HG03025 (cell line): Measurements from ENCODE around the gene PERCC1.
"Not testable (repeated sequence)": the region's sequence is repeated elsewhere in the genome, so short reads cannot be mapped to it uniquely, and the experiment has no call there.

Experiments
- ATAC-seq: cut with Tn5 transposase; IDR thresholded peaks from one replicate; pipeline ENCODE4 v1.9.1; 2021; ENCODE audit warnings: mild to moderate bottlenecking, moderate library complexity; ENCODE audit not compliant: unreplicated experiment, low FRiP score

PERCC1 gene

DNA sequence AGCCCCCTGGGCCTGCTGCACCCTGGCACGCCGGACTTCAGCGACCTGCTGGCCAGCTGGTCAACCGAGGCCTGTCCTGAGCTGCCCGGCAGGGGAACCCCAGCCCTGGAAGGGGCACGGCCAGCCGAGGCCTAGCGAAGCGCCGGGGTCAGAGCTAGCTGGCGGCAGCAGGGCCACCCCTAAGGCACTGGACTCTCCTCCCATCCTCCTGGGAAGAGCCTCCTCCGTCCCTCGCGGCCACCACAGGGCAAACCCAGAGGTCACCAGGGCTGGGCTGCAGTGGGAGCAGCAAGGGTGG, 2.3 kb downstream of the PERCC1 start:
- no peak for ATAC-seq

DNA sequence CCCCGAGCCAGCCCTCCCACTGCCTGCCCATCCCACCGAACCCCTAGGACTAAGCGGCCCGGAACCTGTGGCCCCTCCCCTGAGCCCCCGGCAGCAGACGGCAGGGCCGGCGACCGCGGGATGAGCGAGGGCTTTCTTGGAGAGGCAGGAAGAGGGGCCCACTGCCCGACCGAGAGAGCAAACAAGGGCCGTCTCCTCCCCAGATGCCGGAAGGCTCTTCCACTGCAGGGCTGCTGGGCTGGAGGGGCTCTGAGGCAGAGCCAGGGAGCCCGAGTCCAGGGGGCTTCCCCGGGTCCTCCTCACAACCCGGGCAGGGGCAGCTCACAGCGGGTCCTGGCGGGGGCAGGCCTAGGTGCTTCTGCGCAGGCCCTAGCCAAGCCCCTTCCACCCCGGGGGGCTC, 2.9 kb downstream of the PERCC1 start:
- ATAC-seq: no peak

DNA sequence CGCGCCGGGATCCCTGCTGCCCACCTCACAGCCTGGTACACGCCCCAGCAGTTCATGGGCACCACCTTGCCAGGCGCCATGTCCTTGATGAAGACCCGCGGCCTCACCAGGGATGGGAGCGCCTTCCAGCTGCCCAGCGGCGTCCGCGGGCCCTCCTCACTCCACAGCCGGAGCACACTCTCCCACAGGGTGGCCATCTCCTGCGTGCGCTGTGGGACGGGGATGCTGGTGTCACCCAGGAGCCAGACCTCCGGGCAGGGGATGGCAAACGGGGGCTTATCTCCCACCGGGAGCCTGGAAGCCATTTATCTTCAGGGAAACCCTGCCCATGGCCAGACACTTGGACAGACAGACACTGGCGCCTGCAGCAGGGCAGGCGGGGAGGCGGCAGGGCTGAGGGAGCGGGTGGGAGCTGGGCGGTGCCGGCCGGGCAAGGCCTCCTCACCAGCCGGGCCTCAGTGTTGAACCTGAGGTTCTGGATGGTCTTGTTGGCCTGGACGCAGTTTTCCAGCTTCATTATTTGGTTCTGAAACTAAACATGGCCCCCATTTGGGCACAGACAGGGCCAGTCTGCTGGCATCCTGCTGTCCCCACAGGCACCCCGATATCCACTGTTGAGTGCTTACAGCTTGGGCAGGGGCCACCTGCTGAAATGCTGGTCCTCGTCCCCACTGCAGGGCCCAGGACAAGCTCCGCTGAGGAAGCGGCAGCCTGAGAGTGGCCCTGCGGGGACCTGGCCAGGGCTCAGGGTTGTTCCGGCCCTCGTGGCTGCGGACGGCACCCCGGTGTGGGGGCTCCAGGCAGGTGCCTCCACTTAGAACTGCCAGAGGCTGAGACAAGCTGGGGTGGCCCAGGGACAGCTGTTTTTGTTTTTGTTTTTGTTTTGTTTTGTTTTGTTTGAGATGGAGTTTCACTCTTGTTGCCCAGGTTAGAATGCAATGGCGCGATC, 4.0 kb downstream of the PERCC1 start:
- no peak for ATAC-seq

DNA sequence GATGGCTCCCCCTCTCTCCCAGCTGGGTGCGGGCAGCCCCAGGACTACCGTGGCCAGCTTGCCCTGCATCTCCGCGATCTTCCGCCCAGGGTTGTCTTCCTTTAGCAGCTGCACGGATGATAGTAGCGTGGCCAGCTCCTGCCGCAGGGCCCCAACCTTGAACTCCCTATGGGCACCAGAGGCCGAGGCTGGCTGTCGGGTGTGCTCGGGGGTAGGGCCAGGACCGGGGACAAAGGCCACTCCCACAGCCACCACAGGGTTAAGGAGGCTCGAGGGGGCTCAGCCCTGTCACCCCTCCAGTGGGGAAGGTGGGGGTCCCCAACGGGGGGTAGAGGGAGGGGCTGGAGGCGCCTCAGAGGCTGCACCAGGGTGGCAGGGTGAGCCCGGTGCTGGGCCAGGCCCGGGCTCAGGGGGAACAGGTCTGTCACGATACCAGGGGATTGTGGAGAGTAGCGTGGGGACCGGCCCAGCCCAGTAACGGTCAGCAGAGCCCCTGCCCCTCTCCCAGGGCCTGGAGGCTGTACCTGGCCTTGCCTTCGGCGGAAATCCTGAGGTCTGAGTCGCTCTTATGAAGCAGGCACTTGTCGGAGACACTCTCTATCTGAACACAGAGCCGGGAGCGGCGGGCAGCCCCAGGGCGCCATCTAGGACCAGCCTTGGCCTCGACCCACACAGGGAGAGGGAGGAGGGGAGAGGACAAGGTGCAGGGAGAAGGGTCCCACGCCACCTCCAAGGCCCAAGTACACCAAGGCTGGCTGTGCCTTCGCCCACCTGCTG, 5.2 kb downstream of the PERCC1 start:
- no peak for ATAC-seq

DNA sequence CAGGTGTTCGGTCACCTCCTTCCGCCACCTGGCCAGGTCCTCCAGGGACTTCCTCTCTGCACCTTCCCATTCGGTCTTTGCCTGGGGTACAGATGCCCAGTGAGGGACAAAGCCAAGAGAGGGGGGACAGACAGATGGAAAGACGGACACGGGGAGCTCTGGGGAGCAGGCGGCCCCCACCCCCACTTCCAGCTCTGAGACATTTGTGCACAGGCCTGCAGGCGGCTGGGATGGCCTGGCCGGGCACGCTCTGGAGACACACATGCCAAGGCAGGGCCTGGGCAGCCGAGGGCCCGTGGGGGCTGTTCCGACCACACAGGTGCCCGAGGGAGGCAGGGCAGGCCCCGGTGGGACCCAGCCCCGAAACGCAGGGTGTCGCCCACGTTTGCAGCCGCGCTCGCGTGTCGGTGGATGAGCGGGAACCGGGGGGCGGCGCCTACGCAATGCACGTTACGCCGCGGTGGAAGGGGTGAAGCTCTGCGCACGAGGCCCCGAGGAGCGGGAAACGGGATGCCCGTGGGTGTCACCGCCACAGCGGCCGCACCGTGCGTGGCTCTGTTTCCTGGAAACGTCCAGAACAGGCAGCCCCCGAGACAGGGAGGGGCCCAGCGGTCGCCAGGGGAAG, 6.0 kb downstream of the PERCC1 start:
- ATAC-seq: no peak

DNA sequence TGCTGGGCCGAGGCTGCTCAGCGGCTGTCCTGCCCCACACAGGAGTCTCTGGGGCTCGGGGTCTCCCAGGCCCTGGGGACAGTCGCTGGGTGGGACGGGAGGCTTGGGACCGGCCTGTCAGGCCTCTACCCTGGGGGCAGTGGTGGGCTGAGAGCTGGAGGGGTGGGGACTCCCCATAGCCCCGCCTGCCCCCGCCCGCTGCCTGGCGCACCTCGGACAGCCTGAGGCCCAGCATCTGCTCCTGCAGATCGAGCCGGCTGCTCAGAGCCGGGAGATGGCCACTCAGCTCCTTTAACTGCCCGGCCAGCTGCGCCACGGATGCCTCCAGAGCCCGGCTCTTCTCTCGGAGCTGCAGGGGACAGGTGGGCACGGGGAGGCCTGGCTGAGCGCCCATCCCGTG, 6.7 kb downstream of the PERCC1 start:
- ATAC-seq: no peak

DNA sequence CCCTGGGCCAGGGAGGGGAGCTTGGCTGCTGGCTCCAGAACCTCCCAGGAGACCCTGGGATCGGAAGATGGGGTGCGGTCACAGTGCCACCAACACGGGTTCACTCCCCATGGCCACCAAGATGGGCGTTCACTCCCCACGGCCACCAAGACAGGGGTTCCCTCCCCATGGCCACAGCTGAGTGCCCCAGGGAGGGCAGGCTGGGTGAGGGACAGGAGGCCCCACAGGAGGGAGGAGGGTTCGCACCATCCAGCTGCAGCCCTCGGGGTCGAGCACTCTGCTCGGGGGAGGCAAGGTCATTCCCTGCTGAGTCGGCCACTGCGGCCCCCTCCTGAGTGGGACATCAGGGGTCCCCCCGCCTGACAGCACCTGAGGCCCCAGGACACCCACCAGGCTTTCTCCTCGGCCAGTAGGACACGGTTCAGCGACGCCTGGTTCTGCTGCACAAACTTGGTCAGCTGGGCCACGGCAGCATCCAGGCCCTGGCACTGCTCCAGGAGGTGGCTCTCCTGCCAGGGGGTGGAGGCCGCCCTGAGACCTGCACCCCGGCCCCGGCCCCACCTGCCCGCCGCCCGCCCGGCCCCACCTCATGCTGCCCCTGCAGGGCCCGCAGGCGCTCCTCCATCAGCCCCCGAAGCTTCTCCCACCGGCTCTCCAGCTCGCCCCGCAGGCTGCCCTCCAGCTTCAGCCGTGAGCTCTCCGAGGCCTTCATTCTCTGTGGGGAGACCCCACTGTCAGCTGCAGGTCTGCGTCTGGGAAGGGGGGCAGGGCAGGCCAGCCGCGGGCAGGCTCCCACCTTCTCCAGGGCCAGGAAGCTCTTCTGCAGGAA, 7.6 kb downstream of the PERCC1 start:
- no peak for ATAC-seq

DNA sequence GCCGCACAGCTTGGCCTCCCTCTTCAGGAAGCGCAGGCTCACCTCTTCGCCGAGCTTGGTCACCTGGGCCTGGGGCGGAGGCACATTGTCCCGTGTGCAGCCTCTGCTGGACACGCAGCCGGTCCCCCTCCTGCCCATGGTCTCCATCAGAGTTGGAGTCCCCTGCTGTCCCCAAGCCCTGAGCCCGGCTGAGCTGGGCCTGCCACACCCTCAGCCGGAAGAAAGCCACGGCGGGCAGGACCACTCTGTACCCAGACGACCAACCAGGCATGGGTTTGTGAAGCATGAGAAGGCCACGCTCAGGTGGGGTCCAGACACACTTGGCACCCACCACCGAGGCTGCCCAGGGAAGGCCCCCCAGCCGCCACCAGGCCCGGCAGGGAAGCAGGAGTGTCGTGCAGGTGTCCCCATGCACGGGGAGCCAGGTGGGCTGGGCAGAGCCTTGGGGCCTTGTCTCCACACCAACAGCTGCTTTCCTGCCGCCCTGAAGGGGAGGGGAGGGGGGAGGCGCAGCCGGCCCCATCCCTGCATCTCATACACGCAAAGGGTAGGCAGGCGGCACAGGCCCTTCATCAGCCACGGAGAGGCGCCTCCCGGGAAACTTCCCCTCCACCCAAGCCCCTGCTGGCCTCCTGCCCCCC, 8.3 kb downstream of the PERCC1 start:
- ATAC-seq: no peak

DNA sequence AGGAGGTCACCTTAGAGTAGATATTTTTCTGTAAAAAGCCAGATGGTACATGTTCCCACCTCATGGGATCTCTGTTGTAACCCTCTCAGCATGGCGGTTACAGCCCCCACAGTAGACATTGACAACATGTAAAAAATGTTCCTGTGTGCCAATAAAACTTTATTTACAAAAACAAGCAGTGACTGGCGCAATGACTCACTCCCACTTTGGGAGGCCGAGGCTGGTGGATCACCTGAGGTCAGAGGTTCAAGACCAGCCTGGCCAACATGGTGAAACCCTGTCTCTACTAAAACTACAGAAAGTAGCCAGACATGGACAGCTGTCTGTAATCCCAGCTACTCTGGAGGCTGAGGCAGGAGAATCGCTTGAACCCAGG, 8.8 kb downstream of the PERCC1 start:
- ATAC-seq: not testable (repeated sequence)

DNA sequence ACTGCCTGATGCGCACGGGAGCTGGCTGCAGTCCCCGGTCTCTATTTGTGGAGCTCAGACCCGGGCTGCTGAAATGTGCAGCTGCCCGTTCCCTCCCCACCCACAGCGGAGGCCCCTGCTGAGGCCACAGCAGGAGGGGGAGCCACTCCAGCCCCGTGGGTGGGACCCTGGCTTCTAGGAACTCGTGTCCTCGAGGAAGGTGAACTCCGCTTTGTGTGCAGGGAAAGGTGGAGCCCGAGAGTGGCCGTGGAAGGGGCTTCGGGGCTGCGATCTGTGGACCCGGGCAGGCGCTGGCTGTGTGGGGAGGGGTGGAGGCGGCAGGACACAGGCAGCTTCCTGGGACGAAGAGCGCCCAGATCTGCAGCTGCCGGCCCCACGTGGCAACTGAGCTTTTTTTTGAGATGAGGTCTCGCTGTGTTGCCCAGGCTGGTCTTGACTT, 10.5 kb downstream of the PERCC1 start:
- no peak for ATAC-seq

DNA sequence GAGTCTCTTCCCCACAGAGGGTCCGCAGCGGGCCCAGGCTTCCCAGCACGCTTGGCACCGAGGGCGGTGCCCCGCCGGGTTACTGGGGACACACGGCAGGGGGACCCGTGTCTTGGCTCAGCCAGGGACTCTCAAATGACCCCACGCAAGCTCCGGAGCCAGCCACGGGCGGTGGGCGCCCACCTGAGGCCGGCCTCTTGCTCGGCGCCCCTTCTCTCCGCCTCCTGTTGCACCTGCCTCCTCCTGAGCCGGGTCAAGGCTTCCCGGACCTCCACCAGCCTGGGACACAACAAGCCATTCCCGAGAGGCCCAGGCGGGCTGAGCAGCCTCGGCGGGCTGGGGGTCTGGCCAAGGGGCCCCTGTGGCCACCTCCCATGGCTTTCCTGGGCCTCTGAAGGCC, 11.8 kb downstream of the PERCC1 start:
- ATAC-seq: no peak

DNA sequence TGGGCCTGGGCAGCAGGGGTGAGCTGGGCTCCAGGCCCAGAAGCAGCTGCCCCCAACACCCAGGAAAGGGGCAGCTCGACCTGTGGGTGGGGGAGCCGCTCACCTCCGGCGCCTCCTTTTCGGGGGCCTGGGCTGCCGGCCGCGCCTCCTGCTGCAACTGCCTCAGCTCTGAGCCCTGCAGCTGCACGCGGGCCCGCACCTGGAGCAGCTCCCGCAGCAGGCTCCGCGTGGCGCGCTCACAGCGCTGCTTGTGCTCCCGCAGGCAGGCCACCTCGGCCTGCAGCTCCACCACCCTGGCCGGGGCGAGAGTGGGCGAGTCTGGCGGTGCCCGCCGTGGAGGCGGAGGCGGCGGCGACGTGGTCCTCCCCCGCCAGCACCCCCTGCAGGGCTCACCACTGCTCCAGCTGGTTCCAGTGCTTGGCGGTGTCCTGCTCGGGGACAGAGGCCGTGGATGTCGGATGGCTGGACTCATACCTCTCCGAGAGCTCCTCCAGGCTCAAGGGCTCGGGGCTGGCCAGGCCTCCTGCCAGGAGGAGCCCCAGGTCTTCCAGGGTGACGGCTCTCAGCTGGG, 12.6 kb downstream of the PERCC1 start:
- no peak for ATAC-seq

DNA sequence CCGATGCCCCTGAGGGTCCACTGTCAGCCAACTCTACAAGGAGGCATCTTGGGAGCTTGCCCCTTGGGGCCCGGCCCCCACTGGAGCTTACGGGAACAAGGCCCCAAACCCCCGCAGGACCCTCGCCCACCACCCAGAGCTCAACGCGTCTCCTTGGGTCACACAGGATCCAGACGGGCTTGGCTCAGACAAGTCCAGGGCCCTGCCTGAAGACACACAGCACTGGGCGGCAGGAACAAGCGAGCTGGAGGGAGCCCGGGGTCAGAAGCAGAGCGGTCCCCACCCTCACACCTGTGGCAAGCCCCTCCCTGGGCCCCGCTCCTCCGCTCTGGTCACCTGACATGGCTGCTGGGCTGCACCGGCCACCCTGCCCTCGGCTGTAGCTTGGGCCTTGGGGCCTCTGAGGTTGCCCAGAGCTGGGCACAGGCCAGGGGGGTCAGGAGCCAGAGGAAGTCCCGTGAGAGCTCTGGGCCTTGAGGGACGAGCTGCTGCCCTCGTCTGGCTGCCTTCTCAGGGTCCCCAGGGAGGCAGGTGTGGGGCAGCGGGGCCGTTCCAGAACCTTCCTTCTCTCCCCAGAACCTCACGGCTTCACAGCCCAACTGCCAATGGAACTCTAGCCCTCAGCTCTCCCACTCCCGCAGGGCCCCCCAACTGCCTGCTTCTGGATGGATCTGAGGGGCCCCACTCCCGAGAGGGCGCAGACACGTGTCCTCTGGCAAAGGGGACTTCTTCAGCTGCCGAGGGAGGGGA, 13.3 kb downstream of the PERCC1 start, which contains the start of gene CCDC154:
CCDC154 (minus strand) TSS at position 577 of the 750 bp plus-strand sequence; CDS start at position 343, 234 bp downstream.
- no peak for ATAC-seq

DNA sequence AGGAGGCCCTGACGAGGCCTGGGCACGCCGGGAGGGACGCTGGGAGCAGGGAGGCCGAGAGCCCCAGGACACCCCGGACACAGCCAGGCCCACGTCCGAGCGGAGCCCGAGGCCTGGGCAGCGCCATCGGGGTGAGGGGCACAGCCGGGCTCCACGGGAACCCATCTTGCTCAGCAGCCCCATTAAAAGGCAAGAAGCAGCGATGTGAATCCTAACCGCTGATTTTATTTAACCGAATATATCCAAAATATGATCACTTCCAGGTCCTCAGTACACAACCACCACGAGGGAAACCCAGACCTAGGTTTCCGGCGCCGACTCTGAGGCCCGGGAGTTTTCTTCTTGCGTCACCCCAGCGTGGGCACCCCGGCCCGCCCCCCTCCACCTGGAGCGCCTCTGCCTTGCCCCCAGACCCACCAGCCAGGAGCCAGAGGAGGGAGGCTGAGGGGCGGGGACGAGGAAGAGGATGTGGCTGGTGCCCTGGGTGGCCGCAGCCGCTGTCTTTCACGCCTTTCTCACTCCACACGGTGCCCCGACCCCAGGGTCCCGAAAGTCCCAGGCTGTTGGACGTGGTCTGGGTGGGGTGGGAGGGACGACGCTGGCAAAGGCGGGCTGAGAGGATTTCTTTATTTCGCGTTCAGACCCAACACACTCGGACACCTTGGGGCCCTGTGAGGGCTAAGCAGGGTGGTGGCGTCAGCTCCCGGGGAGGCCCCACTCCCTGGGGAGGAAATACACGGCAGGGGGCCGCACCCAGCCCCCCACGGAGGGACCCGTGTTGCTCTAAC, 14.0 kb downstream of the PERCC1 start:
- no peak for ATAC-seq

DNA sequence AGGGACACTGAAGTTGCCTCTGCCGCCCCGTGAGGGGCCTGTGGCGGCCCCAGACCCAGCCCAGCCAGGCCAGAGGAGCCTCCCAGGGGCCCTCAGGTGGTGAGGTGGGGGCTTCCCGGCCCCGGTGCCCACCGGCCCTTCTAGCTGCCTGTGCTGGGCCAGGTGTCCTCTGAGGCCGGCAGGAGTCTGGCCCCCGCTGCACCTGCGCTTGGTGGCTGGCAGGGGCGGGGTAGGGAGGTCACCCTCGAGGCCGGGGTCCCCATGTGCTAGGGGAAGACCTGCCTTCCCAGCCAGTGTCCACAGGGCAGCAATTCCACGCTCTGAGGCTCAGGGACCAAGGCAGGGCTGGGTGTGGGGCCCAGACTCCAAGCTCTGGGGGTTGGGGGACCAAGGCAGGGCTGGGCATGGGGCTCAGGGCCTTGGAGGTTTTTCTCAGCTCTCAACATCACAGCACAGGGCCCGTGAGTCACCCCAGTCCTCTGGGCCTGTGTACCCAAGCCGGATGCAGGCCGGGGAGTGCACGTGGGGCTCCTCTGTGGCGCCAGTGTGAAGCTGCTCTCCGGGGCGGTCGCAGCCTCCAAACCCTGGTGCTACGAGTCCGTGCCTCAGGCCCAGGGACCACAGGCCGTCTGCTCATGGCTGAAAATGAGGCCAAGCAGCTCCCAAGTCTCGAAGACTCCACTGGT, 14.8 kb downstream of the PERCC1 start:
- no peak for ATAC-seq

DNA sequence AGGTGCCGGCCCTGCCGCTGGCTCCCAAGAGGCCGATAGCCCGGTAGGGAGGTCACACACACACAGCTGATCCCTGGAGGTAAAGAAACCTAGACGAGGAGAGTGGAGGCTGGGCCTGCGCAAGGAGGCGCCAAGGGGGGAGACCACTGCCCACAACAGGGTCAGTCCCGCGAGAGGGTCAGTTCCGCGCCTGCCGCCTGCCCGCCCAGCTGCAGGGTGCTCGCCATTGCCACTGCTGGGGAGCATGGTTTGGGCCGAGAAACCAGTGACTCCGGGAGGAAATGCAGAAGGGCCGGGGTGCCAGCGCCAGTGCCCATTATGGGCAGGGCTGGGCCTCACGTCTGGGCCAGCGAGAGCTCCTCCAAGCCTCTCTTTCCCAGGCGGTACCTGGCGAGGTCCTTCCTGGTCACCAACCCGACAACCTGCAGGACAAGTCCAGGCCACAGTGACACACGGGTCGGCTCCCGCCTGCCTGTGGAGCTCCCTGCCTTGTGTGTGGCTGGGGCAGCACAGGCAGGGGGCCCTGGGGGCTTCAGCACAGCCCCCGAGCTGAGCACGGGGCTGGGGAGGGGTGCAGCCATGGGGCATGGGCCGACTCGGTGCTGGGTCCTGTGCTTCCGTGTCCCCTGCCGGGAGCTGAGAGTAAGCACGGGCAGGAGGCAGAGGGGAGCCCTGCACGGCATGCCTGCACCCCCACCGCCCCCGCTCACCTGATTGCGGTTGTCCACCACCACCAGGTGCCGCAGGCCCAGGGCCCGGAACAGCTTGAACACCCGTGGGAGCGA, 15.6 kb downstream of the PERCC1 start:
- no peak for ATAC-seq

DNA sequence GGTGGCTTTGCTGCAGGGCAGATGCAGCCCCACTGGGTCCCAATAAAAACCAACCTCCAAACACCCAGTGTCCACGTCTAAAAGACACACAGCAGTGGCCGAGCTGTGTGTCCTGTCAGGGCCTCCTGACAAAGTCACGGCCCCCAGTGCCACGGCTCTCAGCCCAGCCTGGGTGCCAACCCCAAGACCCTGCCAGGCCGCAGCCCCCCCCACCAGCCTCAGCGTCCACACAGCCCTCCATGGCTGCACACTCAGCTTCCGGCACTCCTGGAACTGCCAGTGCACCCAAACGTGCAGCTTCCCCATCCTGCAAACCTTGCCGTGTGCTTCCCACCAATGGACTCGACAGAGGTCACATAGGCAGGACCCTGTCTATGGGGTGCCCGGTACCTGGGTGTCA, 17.1 kb downstream of the PERCC1 start:
- no peak for ATAC-seq
